Calu3 (cell line): ENCODE results near the gene PPP1R15B. TPM values are rescaled to one million over a fixed set of nuclear protein-coding genes. Genes with fewer than 3 reads are reported as not detected.

ENCODE experiments used
- BruUV-seq: library from RNA; stranded (reverse); fragments of 400-500 nt; replicated peaks from 2 replicates; lab custom pipeline; 2021; lab: Mats Ljungman, UMichigan
- CTCF ChIA-PET: fragments of 300-600 bp; sonication (Branson Sonifier 250); formaldehyde crosslinking; loops from one replicate; lab custom pipeline; 2022; ENCODE audit warnings: antibody characterized with exemption; lab: Charles Lee
- DNase-seq: peaks from one replicate; pipeline ENCODE4 v3.0.0; 2022
- H3K27ac Mint-ChIP-seq: one replicate; pipeline ENCODE4 v1.8.0; 2022; ENCODE audit warnings: mixed read lengths; ENCODE audit not compliant: unreplicated experiment
- H3K27me3 Mint-ChIP-seq: one replicate; pipeline ENCODE4 v1.8.0; 2022; ENCODE audit warnings: mixed read lengths; ENCODE audit not compliant: unreplicated experiment
- H3K36me3 Mint-ChIP-seq: one replicate; pipeline ENCODE4 v1.8.0; 2022; ENCODE audit warnings: mild to moderate bottlenecking, moderate library complexity, mixed read lengths; ENCODE audit not compliant: insufficient read depth, unreplicated experiment
- H3K4me1 Mint-ChIP-seq: one replicate; pipeline ENCODE4 v1.8.0; 2022; ENCODE audit warnings: mild to moderate bottlenecking, low read depth, mixed read lengths; ENCODE audit not compliant: unreplicated experiment
- H3K4me3 Mint-ChIP-seq: one replicate; pipeline ENCODE4 v1.8.0; 2022; ENCODE audit warnings: mild to moderate bottlenecking, low read depth, moderate library complexity, mixed read lengths; ENCODE audit not compliant: unreplicated experiment
- H3K9me3 Mint-ChIP-seq: one replicate; pipeline ENCODE4 v1.8.0; 2022; ENCODE audit warnings: low read depth, mixed read lengths; ENCODE audit not compliant: unreplicated experiment
- intact Hi-C: fragments of 100-400 bp; cut with micrococcal nuclease; formaldehyde crosslinking; loops from one replicate; pipeline ENCODE4 v1.10.0; 2022; ENCODE audit not compliant: unreplicated experiment
- total RNA-seq: library from RNA; stranded (reverse); gene quantifications from 2 replicates; pipeline ENCODE4 v1.2.3, GENCODE V29; 2022
- TF ChIP-seq, protein P1 (sequence below): fragments of 200-600 bp; IDR thresholded peaks from one replicate; pipeline ENCODE4 v1.8.0; 2022; ENCODE audit warnings: antibody characterized with exemption; ENCODE audit not compliant: unreplicated experiment

PPP1R15B gene
- total RNA-seq, 1 experiment from 2014 or later: 68.8 TPM

DNA sequence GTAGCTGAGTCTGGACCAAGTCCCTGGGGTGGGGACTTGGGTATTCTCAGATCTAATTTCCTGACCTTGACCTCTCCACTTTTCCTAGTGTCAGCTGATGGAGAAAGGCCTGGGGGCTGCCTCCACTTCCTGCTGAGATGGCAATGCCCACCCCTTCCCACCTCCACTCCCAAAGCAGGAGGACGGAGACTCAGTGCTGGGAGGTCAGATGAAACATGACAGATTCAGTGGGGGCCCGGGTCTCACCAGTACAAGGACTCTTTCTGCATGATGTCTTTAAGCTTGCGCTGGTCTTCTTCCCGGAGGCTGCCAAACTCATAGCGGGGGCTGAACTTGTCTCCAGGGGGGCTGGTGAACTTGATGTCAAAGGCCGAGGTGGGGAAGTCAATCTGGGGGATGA lies 35.6 kb upstream of the PPP1R15B start:
- Mint-ChIP-seq H3K4me1 (peaks cover 80% of the 10 kb centered on the region), H3K27ac (no peak overlapping the region), H3K27me3 (no peaks in the 10 kb centered on the region), H3K4me3 (no peak overlapping the region), H3K36me3 (peaks cover 39% of the 10 kb centered on the region), H3K9me3 (no peaks in the 10 kb centered on the region)
- no TSS peak for BruUV-seq
- intact Hi-C loops: no loop called here
- CTCF ChIA-PET: interaction anchor here (0.7 to 9.2 kb wide), 6 partner anchors 23 to 360 kb away, joined by 3 to 132 read pairs (median 8); partner anchors contain the start of genes MDM4 and PIK3C2B
- DNase-seq: no peak
- TF ChIP-seq, protein P1, sequence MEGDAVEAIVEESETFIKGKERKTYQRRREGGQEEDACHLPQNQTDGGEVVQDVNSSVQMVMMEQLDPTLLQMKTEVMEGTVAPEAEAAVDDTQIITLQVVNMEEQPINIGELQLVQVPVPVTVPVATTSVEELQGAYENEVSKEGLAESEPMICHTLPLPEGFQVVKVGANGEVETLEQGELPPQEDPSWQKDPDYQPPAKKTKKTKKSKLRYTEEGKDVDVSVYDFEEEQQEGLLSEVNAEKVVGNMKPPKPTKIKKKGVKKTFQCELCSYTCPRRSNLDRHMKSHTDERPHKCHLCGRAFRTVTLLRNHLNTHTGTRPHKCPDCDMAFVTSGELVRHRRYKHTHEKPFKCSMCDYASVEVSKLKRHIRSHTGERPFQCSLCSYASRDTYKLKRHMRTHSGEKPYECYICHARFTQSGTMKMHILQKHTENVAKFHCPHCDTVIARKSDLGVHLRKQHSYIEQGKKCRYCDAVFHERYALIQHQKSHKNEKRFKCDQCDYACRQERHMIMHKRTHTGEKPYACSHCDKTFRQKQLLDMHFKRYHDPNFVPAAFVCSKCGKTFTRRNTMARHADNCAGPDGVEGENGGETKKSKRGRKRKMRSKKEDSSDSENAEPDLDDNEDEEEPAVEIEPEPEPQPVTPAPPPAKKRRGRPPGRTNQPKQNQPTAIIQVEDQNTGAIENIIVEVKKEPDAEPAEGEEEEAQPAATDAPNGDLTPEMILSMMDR: no peak

GRCh38 chr1:204446413-204447111 lies 34.9 kb upstream of the PPP1R15B start:
- intact Hi-C loops: no loop called here
- no peak overlapping the region for H3K4me3 Mint-ChIP-seq
- no peak overlapping the region for H3K27ac Mint-ChIP-seq
- H3K36me3 Mint-ChIP-seq: peaks cover 42% of the 10 kb centered on the region
- TF ChIP-seq, protein P1: peak; percentile 73
- H3K4me1 Mint-ChIP-seq: peaks cover 80% of the 10 kb centered on the region
- no TSS peak for BruUV-seq
- no peaks in the 10 kb centered on the region for H3K9me3 Mint-ChIP-seq
- DNase-seq: peak; percentile 89
- CTCF ChIA-PET: interaction anchor here (0.6 to 9.2 kb wide), 11 partner anchors 15 to 361 kb away, joined by 3 to 132 read pairs (median 7); partner anchors contain the start of genes MDM4 and PIK3C2B
- H3K27me3 Mint-ChIP-seq: no peaks in the 10 kb centered on the region

DNA sequence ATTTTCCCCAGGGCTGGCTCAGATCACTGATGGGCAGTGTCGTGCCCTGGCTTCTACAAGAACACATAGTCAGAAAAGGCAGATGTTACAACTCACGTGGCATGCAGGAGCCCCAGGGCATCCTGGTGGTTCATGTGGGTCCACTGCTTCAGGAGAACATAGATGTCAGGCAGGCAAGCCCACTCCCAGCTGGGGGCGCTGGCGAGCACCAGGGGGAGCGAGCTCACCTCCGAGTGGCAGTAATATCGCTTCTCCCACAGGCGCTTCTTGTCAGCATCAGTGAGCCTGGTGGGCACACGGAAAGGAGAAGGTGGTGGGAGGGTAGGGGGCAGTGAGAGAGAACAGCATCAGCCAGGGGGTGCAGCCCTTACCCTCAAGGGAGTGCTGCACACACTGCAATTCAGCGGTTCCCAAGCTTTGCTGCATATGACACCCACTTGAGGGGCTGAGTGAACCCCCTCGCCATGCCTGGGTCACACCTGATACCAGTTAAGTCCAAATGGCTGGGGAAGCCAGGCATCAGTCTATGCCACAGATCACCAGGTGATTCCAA lies 34.3 kb upstream of the PPP1R15B start:
- BruUV-seq: no TSS peak
- intact Hi-C loops: loop anchor here (2.0 kb wide), 1 partner anchor 57 kb away; no protein-coding TSS in a partner anchor
- Mint-ChIP-seq H3K9me3 (no peaks in the 10 kb centered on the region), H3K36me3 (peaks cover 44% of the 10 kb centered on the region), H3K27ac (no peak overlapping the region), H3K4me3 (no peak overlapping the region), H3K27me3 (no peaks in the 10 kb centered on the region), H3K4me1 (peaks cover 73% of the 10 kb centered on the region)
- DNase-seq: peak; percentile 60
- CTCF ChIA-PET: interaction anchor here (0.9 to 9.2 kb wide), 9 partner anchors 14 to 361 kb away, joined by 3 to 132 read pairs (median 9); partner anchors contain the start of genes MDM4 and PIK3C2B
- TF ChIP-seq, protein P1: no peak

GRCh38 chr1:204443871-204444581 lies 32.4 kb upstream of the PPP1R15B start:
- peak; percentile 29 for DNase-seq
- peak overlapping the region; percentile 78 for H3K27ac Mint-ChIP-seq
- H3K4me1 Mint-ChIP-seq: peaks cover 63% of the 10 kb centered on the region
- intact Hi-C loops: loop anchor here (2.0 kb wide), 1 partner anchor 59 kb away; no protein-coding TSS in a partner anchor
- TF ChIP-seq, protein P1: no peak
- H3K27me3 Mint-ChIP-seq: no peaks in the 10 kb centered on the region
- H3K4me3 Mint-ChIP-seq: no peak overlapping the region
- no peaks in the 10 kb centered on the region for H3K9me3 Mint-ChIP-seq
- CTCF ChIA-PET: interaction anchor here (0.7 to 9.2 kb wide), 11 partner anchors 13 to 363 kb away, joined by 3 to 132 read pairs (median 6); partner anchors contain the start of gene PIK3C2B
- no TSS peak for BruUV-seq
- H3K36me3 Mint-ChIP-seq: peaks cover 31% of the 10 kb centered on the region
